Measurements from ENCODE around the gene CTTN.

CTTN gene

GRCh38 chr11:70466596-70466995 lies 68.3 kb downstream of the CTTN start:
- H3F3A ChIP-seq (ENCODE audit: low read depth): no peaks in the 10 kb centered on the region
- H3K9ac ChIP-seq (ENCODE audit: low read depth, low read length, poor library complexity, severe bottlenecking): no peak overlapping the region
- H3K27me3 ChIP-seq (ENCODE audit: insufficient read depth, low read length, poor library complexity, severe bottlenecking): no peaks in the 10 kb centered on the region
- H3K9me3 ChIP-seq (ENCODE audit: insufficient read depth, low read depth, low read length): no peaks in the 10 kb centered on the region
- no peaks in the 10 kb centered on the region for H3K36me3 ChIP-seq (ENCODE audit: insufficient read depth, low read length)
- H3K4me1 ChIP-seq (ENCODE audit: insufficient read depth, low read length, poor library complexity, severe bottlenecking): peaks cover 3% of the 10 kb centered on the region
- no peaks in the 10 kb centered on the region for H3K9me2 ChIP-seq (replicated peaks; ENCODE audit: low read depth, low read length)
- H3K79me2 ChIP-seq (ENCODE audit: insufficient read depth, low read length): no peaks in the 10 kb centered on the region
- H3K4me2 ChIP-seq (ENCODE audit: low read depth, low read length, poor library complexity, severe bottlenecking): no peak overlapping the region
- TF ChIP-seq CTCF (conservative IDR thresholded peaks at IDR 0.05; ENCODE audit: low read length): no peak
- no peak for TF ChIP-seq EZH2phosphoT487 (IDR thresholded peaks at IDR 0.05; ENCODE audit: borderline replicate concordance)
- no peak overlapping the region for H2AFZ ChIP-seq (ENCODE audit: low read length)
- H3K4me3 ChIP-seq (ENCODE audit: low read length, poor library complexity, severe bottlenecking): no peak overlapping the region
- H4K20me1 ChIP-seq (ENCODE audit: insufficient read depth, low read length, poor library complexity, severe bottlenecking): no peaks in the 10 kb centered on the region

GRCh38 chr11:70467201-70468085 lies 69.1 kb downstream of the CTTN start:
- no peaks in the 10 kb centered on the region for H3K79me2 ChIP-seq (ENCODE audit: insufficient read depth, low read length)
- H2AFZ ChIP-seq (ENCODE audit: low read length): no peak overlapping the region
- no peak overlapping the region for H3K4me2 ChIP-seq (ENCODE audit: low read depth, low read length, poor library complexity, severe bottlenecking)
- H3K36me3 ChIP-seq (ENCODE audit: insufficient read depth, low read length): no peaks in the 10 kb centered on the region
- no peaks in the 10 kb centered on the region for H3F3A ChIP-seq (ENCODE audit: low read depth)
- no peak overlapping the region for H3K9ac ChIP-seq (ENCODE audit: low read depth, low read length, poor library complexity, severe bottlenecking)
- peaks cover 3% of the 10 kb centered on the region for H3K4me1 ChIP-seq (ENCODE audit: insufficient read depth, low read length, poor library complexity, severe bottlenecking)
- H4K20me1 ChIP-seq (ENCODE audit: insufficient read depth, low read length, poor library complexity, severe bottlenecking): no peaks in the 10 kb centered on the region
- H3K4me3 ChIP-seq (ENCODE audit: low read length, poor library complexity, severe bottlenecking): no peak overlapping the region
- H3K9me2 ChIP-seq (replicated peaks; ENCODE audit: low read depth, low read length): no peaks in the 10 kb centered on the region
- TF ChIP-seq CTCF (conservative IDR thresholded peaks at IDR 0.05; ENCODE audit: low read length) (peak; percentile 94), EZH2phosphoT487 (IDR thresholded peaks at IDR 0.05; ENCODE audit: borderline replicate concordance) (no peak)
- H3K27me3 ChIP-seq (ENCODE audit: insufficient read depth, low read length, poor library complexity, severe bottlenecking): no peaks in the 10 kb centered on the region
- H3K9me3 ChIP-seq (ENCODE audit: insufficient read depth, low read depth, low read length): no peaks in the 10 kb centered on the region

- H3K9me3 ChIP-seq (ENCODE audit: insufficient read depth, low read depth, low read length): no peaks in the 10 kb centered on the region
- H3F3A ChIP-seq (ENCODE audit: low read depth): no peaks in the 10 kb centered on the region
- no peaks in the 10 kb centered on the region for H3K79me2 ChIP-seq (ENCODE audit: insufficient read depth, low read length)
- no peak for TF ChIP-seq CTCF (conservative IDR thresholded peaks at IDR 0.05; ENCODE audit: low read length)
- no peak for TF ChIP-seq EZH2phosphoT487 (IDR thresholded peaks at IDR 0.05; ENCODE audit: borderline replicate concordance)
- H3K4me3 ChIP-seq (ENCODE audit: low read length, poor library complexity, severe bottlenecking): no peak overlapping the region
- H3K27me3 ChIP-seq (ENCODE audit: insufficient read depth, low read length, poor library complexity, severe bottlenecking): no peaks in the 10 kb centered on the region
- no peak overlapping the region for H3K9ac ChIP-seq (ENCODE audit: low read depth, low read length, poor library complexity, severe bottlenecking)
- H3K4me1 ChIP-seq (ENCODE audit: insufficient read depth, low read length, poor library complexity, severe bottlenecking): peaks cover 3% of the 10 kb centered on the region
- no peaks in the 10 kb centered on the region for H3K36me3 ChIP-seq (ENCODE audit: insufficient read depth, low read length)
- no peak overlapping the region for H2AFZ ChIP-seq (ENCODE audit: low read length)
- no peaks in the 10 kb centered on the region for H4K20me1 ChIP-seq (ENCODE audit: insufficient read depth, low read length, poor library complexity, severe bottlenecking)
- H3K9me2 ChIP-seq (replicated peaks; ENCODE audit: low read depth, low read length): no peaks in the 10 kb centered on the region
- no peak overlapping the region for H3K4me2 ChIP-seq (ENCODE audit: low read depth, low read length, poor library complexity, severe bottlenecking)
Measured at GRCh38 chr11:70468256-70469195, 70.2 kb downstream of the CTTN start.
